Testis (tissue), 2 donors: ENCODE data around the gene DNA2.

ENCODE experiments used
- POLR2A ChIP-seq: fragments of 450-650 bp; IDR thresholded peaks from one replicate; pipeline ENCODE4 v1.6.1; 2017; ENCODE audit warnings: antibody characterized with exemption, mild to moderate bottlenecking, moderate library complexity
- TF ChIP-seq, protein P1 (sequence below), 3 experiments: fragments of 450-650 bp in 2 of 3; fragments of 200-600 bp in 1 of 3; sonication (generic) in 1 of 3; IDR thresholded peaks; one replicate each; pipeline ENCODE4 v1.5.1; 2016 to 2019; ENCODE audit warnings: antibody characterized with exemption in 3 of 3, mild to moderate bottlenecking in 2 of 3, moderate library complexity in 1 of 3

DNA sequence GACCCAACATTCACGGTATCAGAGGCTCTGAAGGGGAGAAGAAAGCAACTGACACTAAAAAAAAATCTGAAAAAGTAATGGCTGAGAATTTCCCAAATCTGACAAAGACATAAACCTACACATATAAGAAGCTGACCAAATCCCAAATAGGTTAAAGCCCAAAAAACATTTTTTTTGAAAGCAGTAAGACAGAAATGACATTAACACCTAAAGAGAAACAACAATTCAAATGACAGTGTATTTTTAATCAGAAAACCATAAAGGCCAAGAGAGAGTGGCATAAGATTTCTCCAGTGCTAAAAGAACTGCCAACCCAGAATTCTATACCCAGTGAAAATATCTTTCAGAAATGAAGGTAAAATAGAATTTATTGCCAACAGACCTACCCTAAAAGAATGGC lies 100.2 kb downstream of the DNA2 start:
- TF ChIP-seq POLR2A: no peak
- TF ChIP-seq, protein P1, sequence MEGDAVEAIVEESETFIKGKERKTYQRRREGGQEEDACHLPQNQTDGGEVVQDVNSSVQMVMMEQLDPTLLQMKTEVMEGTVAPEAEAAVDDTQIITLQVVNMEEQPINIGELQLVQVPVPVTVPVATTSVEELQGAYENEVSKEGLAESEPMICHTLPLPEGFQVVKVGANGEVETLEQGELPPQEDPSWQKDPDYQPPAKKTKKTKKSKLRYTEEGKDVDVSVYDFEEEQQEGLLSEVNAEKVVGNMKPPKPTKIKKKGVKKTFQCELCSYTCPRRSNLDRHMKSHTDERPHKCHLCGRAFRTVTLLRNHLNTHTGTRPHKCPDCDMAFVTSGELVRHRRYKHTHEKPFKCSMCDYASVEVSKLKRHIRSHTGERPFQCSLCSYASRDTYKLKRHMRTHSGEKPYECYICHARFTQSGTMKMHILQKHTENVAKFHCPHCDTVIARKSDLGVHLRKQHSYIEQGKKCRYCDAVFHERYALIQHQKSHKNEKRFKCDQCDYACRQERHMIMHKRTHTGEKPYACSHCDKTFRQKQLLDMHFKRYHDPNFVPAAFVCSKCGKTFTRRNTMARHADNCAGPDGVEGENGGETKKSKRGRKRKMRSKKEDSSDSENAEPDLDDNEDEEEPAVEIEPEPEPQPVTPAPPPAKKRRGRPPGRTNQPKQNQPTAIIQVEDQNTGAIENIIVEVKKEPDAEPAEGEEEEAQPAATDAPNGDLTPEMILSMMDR (IDR thresholded peaks at IDR 0.05): no peak
